Measurements from ENCODE around the gene SCYGR7.

DNA sequence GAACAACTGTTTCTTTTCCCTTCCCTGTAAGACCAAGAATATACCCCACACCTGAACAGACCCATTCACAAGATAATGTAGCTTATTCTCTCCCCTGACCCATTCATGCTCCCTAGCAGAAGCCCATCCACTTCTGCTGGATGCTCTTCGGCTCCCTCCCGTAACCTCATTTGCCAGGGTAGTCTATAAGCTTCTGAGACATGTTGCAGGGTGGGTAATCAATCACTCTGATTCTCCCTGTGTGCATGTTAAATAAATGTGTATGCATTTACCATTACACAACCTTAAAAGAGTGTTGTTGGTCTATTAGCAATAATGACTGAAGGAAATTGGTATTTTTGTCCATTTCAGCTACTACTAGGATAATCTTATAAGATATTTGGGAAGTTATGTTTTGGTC is 11.6 kb upstream of the SCYGR7 start:
- no peak for TF ChIP-seq CTCF (IDR thresholded peaks at IDR 0.05; ENCODE audit: poor library complexity, severe bottlenecking)
- TF ChIP-seq EZH2 (IDR thresholded peaks at IDR 0.05; ENCODE audit: borderline replicate concordance, insufficient read depth, low read length, poor library complexity, severe bottlenecking): no peak
- TF ChIP-seq POLR2AphosphoS5 (IDR thresholded peaks at IDR 0.05): no peak
- TF ChIP-seq EP300 (conservative IDR thresholded peaks at IDR 0.05; ENCODE audit: poor library complexity, severe bottlenecking): no peak
- no peak for TF ChIP-seq SMC3 (conservative IDR thresholded peaks at IDR 0.05; ENCODE audit: poor library complexity)
- no peak for TF ChIP-seq RAD21 (conservative IDR thresholded peaks at IDR 0.05)
- no peak for TF ChIP-seq TAF1 (IDR thresholded peaks at IDR 0.05; ENCODE audit: low read depth)
- TF ChIP-seq MXI1 (conservative IDR thresholded peaks at IDR 0.05; ENCODE audit: poor library complexity, severe bottlenecking): no peak
- TF ChIP-seq, protein P1, sequence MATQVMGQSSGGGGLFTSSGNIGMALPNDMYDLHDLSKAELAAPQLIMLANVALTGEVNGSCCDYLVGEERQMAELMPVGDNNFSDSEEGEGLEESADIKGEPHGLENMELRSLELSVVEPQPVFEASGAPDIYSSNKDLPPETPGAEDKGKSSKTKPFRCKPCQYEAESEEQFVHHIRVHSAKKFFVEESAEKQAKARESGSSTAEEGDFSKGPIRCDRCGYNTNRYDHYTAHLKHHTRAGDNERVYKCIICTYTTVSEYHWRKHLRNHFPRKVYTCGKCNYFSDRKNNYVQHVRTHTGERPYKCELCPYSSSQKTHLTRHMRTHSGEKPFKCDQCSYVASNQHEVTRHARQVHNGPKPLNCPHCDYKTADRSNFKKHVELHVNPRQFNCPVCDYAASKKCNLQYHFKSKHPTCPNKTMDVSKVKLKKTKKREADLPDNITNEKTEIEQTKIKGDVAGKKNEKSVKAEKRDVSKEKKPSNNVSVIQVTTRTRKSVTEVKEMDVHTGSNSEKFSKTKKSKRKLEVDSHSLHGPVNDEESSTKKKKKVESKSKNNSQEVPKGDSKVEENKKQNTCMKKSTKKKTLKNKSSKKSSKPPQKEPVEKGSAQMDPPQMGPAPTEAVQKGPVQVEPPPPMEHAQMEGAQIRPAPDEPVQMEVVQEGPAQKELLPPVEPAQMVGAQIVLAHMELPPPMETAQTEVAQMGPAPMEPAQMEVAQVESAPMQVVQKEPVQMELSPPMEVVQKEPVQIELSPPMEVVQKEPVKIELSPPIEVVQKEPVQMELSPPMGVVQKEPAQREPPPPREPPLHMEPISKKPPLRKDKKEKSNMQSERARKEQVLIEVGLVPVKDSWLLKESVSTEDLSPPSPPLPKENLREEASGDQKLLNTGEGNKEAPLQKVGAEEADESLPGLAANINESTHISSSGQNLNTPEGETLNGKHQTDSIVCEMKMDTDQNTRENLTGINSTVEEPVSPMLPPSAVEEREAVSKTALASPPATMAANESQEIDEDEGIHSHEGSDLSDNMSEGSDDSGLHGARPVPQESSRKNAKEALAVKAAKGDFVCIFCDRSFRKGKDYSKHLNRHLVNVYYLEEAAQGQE (IDR thresholded peaks at IDR 0.05; ENCODE audit: borderline replicate concordance): no peak

Data from neural cell (in vitro differentiated cells).